Measurements from ENCODE around the gene UBE2H.

Gene UBE2H

DNA sequence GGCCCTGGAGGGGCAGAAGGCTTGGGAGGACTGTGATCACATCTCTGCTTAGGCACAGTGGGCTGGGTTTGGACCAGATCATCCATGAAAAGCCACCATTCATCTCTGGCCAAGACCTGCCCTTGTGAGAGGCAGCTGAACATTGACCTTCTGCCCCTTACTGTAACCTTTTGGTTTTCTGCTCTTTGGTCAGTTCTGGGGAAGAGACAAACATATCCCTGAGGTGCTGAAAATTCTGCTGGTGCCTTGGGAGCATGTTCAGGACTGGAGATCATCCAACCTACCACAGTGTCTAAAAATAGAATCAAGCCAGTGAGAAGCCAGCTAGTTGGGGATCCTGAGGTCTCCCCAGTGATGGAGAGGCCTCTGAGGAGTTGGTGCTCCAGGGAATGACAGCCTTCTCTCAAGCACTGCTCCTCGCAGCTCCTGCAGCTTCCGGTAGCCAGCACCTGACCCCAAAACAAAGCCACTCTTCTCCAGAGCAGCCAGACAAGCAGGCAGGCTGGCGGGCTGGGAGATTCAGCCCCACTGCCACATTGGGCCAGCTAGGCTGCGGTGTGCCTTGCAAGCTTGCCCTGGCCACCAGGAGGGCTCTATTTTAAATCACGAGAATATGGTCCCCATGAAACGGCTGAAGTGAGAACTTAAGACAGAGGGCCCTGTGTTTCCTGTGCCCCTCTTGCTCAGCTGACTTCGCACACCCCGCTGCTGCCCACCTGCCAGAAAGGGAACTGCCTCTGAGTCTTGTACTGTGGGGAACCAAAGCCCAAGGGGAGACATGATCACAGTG lies 37.8 kb upstream of the UBE2H start:
- peaks cover 0 to 6% of the 10 kb centered on the region in 2 donors for H3K4me1 ChIP-seq (ENCODE audit: control insufficient read depth in 2 of 2, insufficient read depth in 1 of 2, low read depth in 1 of 2, low read length in 2 of 2)
- H3K23ac ChIP-seq (ENCODE audit: low read depth, low read length, poor library complexity) = no peak overlapping the region
- H2BK12ac ChIP-seq (ENCODE audit: low read length) = no peak overlapping the region
- no peaks in the 10 kb centered on the region for H3K9me3 ChIP-seq (replicated peaks in 1 of 2; ENCODE audit: control insufficient read depth in 2 of 2, insufficient read depth in 1 of 2, low read depth in 1 of 2, low read length in 2 of 2)
- no peak overlapping the region for H2BK15ac ChIP-seq (ENCODE audit: low read length)
- peak overlapping the region; percentile 79 for H2AFZ ChIP-seq (ENCODE audit: low read length)
- H3K27ac ChIP-seq (replicated peaks; ENCODE audit: low read length) = no peak overlapping the region
- H3K36me3 ChIP-seq (replicated peaks in 1 of 2; ENCODE audit: control insufficient read depth in 2 of 2, insufficient read depth in 2 of 2, low read length in 2 of 2) = no peaks in the 10 kb centered on the region
- H2BK5ac ChIP-seq (ENCODE audit: low read length) = no peak overlapping the region
- no peak overlapping the region for H3K4ac ChIP-seq (ENCODE audit: low read length)
- H2AK5ac ChIP-seq (ENCODE audit: low read depth, low read length) = no peak overlapping the region
- no peak overlapping the region for H4K91ac ChIP-seq (ENCODE audit: low read depth, low read length, poor library complexity)
- no peak overlapping the region for H3K14ac ChIP-seq (ENCODE audit: low read length)
- no peak overlapping the region for H3K9ac ChIP-seq (ENCODE audit: low read depth, low read length, poor library complexity)
- H4K8ac ChIP-seq (ENCODE audit: low read depth, low read length) = no peak overlapping the region
- no peak overlapping the region for H2BK120ac ChIP-seq (ENCODE audit: low read depth, low read length)
- DNase-seq (ENCODE audit: low spot score) = no peak
- WGBS, 2 donors (ENCODE audit: extremely low coverage in 2 of 2, insufficient read length in 2 of 2, insufficient replicate concordance in 1 of 2) = no CpG with 5 or more reads among the region's 8 CpGs
- H3K27me3 ChIP-seq (ENCODE audit: control insufficient read depth in 3 of 3, insufficient read depth in 3 of 3, low read depth in 1 of 3, low read length in 3 of 3) = no peaks in the 10 kb centered on the region
- H3K4me2 ChIP-seq (ENCODE audit: insufficient read depth, low read length, poor library complexity, severe bottlenecking) = no peak overlapping the region
- H3K4me3 ChIP-seq (ENCODE audit: low read length in 2 of 2) = no peak overlapping the region
- H3K79me1 ChIP-seq (ENCODE audit: low read depth, low read length) = no peaks in the 10 kb centered on the region
- H3K18ac ChIP-seq (ENCODE audit: low read length) = peak overlapping the region; percentile 63

DNA sequence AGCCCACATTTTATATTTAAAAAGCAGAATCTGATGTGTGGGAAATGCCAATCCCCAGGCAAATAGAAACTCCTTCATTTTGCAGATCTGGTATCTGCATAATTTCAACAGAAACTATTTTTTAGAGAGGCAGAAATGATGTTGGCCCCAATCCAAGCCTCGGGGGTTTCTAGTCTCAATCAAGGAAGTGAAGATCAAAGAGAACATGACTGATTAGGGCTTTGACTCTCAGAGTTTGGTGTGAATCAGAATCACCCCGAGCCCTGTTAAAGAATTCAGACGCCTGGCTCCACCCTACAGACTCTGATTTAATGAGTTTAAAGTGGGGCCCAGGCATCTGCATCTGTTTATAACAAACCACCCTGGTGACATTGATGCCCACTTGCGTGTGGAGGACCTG lies 36.7 kb upstream of the UBE2H start:
- H3K9me3 ChIP-seq (replicated peaks in 1 of 2; ENCODE audit: control insufficient read depth in 2 of 2, insufficient read depth in 1 of 2, low read depth in 1 of 2, low read length in 2 of 2) = no peaks in the 10 kb centered on the region
- H3K18ac ChIP-seq (ENCODE audit: low read length) = no peak overlapping the region
- H2BK120ac ChIP-seq (ENCODE audit: low read depth, low read length) = no peak overlapping the region
- H2AFZ ChIP-seq (ENCODE audit: low read length) = no peak overlapping the region
- peaks cover 0 to 6% of the 10 kb centered on the region in 2 donors for H3K4me1 ChIP-seq (ENCODE audit: control insufficient read depth in 2 of 2, insufficient read depth in 1 of 2, low read depth in 1 of 2, low read length in 2 of 2)
- H2BK12ac ChIP-seq (ENCODE audit: low read length) = no peak overlapping the region
- no peak overlapping the region for H3K9ac ChIP-seq (ENCODE audit: low read depth, low read length, poor library complexity)
- DNase-seq (ENCODE audit: low spot score) = no peak
- H3K23ac ChIP-seq (ENCODE audit: low read depth, low read length, poor library complexity) = no peak overlapping the region
- H3K27ac ChIP-seq (replicated peaks; ENCODE audit: low read length) = no peak overlapping the region
- H4K8ac ChIP-seq (ENCODE audit: low read depth, low read length) = no peak overlapping the region
- no peaks in the 10 kb centered on the region for H3K27me3 ChIP-seq (ENCODE audit: control insufficient read depth in 3 of 3, insufficient read depth in 3 of 3, low read depth in 1 of 3, low read length in 3 of 3)
- no peak overlapping the region for H3K4me2 ChIP-seq (ENCODE audit: insufficient read depth, low read length, poor library complexity, severe bottlenecking)
- H2BK15ac ChIP-seq (ENCODE audit: low read length) = no peak overlapping the region
- H4K91ac ChIP-seq (ENCODE audit: low read depth, low read length, poor library complexity) = no peak overlapping the region
- WGBS, 2 donors (ENCODE audit: extremely low coverage in 2 of 2, insufficient read length in 2 of 2, insufficient replicate concordance in 1 of 2) = no CpG with 5 or more reads among the region's 4 CpGs
- no peak overlapping the region for H3K14ac ChIP-seq (ENCODE audit: low read length)
- no peaks in the 10 kb centered on the region for H3K36me3 ChIP-seq (replicated peaks in 1 of 2; ENCODE audit: control insufficient read depth in 2 of 2, insufficient read depth in 2 of 2, low read length in 2 of 2)
- H2AK5ac ChIP-seq (ENCODE audit: low read depth, low read length) = no peak overlapping the region
- no peak overlapping the region for H3K4me3 ChIP-seq (ENCODE audit: low read length in 2 of 2)
- H3K79me1 ChIP-seq (ENCODE audit: low read depth, low read length) = no peaks in the 10 kb centered on the region
- no peak overlapping the region for H3K4ac ChIP-seq (ENCODE audit: low read length)
- H2BK5ac ChIP-seq (ENCODE audit: low read length) = no peak overlapping the region

DNA sequence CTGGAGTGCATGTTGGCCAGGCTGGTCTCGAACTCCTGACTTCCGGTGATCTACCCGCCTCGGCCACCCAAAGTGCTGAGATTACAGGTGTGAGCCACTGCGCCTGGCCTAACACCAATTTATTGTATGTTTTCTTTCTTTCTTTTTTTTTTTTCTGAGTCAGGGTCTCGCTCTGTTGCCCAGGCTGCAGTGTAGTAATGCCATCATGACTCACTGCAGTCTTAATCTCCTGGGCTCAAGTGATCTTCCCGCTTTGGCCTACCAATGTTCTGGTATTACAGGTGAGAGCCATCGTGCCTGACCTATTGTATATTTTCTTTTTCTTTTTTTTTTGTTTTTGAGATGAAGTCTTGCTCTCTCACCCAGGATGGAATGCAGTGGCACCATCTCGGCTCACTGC lies 33.8 kb upstream of the UBE2H start:
- no peak overlapping the region for H2AFZ ChIP-seq (ENCODE audit: low read length)
- H4K91ac ChIP-seq (ENCODE audit: low read depth, low read length, poor library complexity) = no peak overlapping the region
- H3K4me1 ChIP-seq (ENCODE audit: control insufficient read depth in 2 of 2, insufficient read depth in 1 of 2, low read depth in 1 of 2, low read length in 2 of 2) = peaks cover 0 to 9% of the 10 kb centered on the region in 2 donors
- no peak overlapping the region for H3K4me3 ChIP-seq (ENCODE audit: low read length in 2 of 2)
- H3K27me3 ChIP-seq (ENCODE audit: control insufficient read depth in 3 of 3, insufficient read depth in 3 of 3, low read depth in 1 of 3, low read length in 3 of 3) = no peaks in the 10 kb centered on the region
- no peaks in the 10 kb centered on the region for H3K79me1 ChIP-seq (ENCODE audit: low read depth, low read length)
- H2BK12ac ChIP-seq (ENCODE audit: low read length) = no peak overlapping the region
- no peak overlapping the region for H2AK5ac ChIP-seq (ENCODE audit: low read depth, low read length)
- DNase-seq (ENCODE audit: low spot score) = no peak
- H3K9ac ChIP-seq (ENCODE audit: low read depth, low read length, poor library complexity) = no peak overlapping the region
- H3K4ac ChIP-seq (ENCODE audit: low read length) = no peak overlapping the region
- no peak overlapping the region for H2BK120ac ChIP-seq (ENCODE audit: low read depth, low read length)
- WGBS, 2 donors (ENCODE audit: extremely low coverage in 2 of 2, insufficient read length in 2 of 2, insufficient replicate concordance in 1 of 2) = no CpG with 5 or more reads among the region's 9 CpGs
- H3K23ac ChIP-seq (ENCODE audit: low read depth, low read length, poor library complexity) = no peak overlapping the region
- H3K4me2 ChIP-seq (ENCODE audit: insufficient read depth, low read length, poor library complexity, severe bottlenecking) = no peak overlapping the region
- no peaks in the 10 kb centered on the region for H3K9me3 ChIP-seq (replicated peaks in 1 of 2; ENCODE audit: control insufficient read depth in 2 of 2, insufficient read depth in 1 of 2, low read depth in 1 of 2, low read length in 2 of 2)
- no peak overlapping the region for H2BK5ac ChIP-seq (ENCODE audit: low read length)
- H3K18ac ChIP-seq (ENCODE audit: low read length) = no peak overlapping the region
- H2BK15ac ChIP-seq (ENCODE audit: low read length) = no peak overlapping the region
- H3K27ac ChIP-seq (replicated peaks; ENCODE audit: low read length) = no peak overlapping the region
- H3K36me3 ChIP-seq (replicated peaks in 1 of 2; ENCODE audit: control insufficient read depth in 2 of 2, insufficient read depth in 2 of 2, low read length in 2 of 2) = no peaks in the 10 kb centered on the region
- H3K14ac ChIP-seq (ENCODE audit: low read length) = no peak overlapping the region
- no peak overlapping the region for H4K8ac ChIP-seq (ENCODE audit: low read depth, low read length)

DNA sequence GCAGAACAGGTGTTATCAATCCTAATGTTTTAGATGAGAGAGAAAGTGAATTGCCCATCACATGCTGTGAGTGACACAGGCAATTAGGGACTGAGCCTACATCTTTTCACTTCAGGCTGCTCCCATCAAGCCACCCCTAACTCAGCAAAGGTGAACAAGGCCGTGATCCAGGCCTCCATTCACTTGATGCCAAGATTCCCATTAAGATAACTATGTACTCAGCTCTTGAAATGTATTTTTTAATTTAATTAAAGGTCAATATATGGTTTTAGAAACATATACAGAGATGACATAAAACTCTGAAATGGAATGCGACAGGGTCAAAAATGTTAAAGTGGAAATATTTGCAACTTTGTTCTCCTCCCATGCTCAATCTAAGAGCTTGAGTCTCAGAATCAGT lies 27.9 kb upstream of the UBE2H start:
- Histone ChIP-seq H3K14ac (ENCODE audit: low read length) (no peak overlapping the region), H4K91ac (ENCODE audit: low read depth, low read length, poor library complexity) (no peak overlapping the region), H3K27me3 (ENCODE audit: control insufficient read depth in 3 of 3, insufficient read depth in 3 of 3, low read depth in 1 of 3, low read length in 3 of 3) (no peaks in the 10 kb centered on the region), H3K4ac (ENCODE audit: low read length) (no peak overlapping the region), H3K79me1 (ENCODE audit: low read depth, low read length) (no peaks in the 10 kb centered on the region), H2BK120ac (ENCODE audit: low read depth, low read length) (no peak overlapping the region), H3K23ac (ENCODE audit: low read depth, low read length, poor library complexity) (no peak overlapping the region), H2AFZ (ENCODE audit: low read length) (no peak overlapping the region), H3K27ac (replicated peaks; ENCODE audit: low read length) (no peak overlapping the region), H3K4me1 (ENCODE audit: control insufficient read depth in 2 of 2, insufficient read depth in 1 of 2, low read depth in 1 of 2, low read length in 2 of 2) (peaks cover 0 to 3% of the 10 kb centered on the region in 2 donors), H3K9ac (ENCODE audit: low read depth, low read length, poor library complexity) (no peak overlapping the region), H2BK15ac (ENCODE audit: low read length) (no peak overlapping the region), H3K36me3 (replicated peaks in 1 of 2; ENCODE audit: control insufficient read depth in 2 of 2, insufficient read depth in 2 of 2, low read length in 2 of 2) (no peaks in the 10 kb centered on the region), H3K4me2 (ENCODE audit: insufficient read depth, low read length, poor library complexity, severe bottlenecking) (no peak overlapping the region), H3K4me3 (ENCODE audit: low read length in 2 of 2) (no peak overlapping the region), H3K18ac (ENCODE audit: low read length) (no peak overlapping the region), H2AK5ac (ENCODE audit: low read depth, low read length) (no peak overlapping the region), H3K9me3 (replicated peaks in 1 of 2; ENCODE audit: control insufficient read depth in 2 of 2, insufficient read depth in 1 of 2, low read depth in 1 of 2, low read length in 2 of 2) (no peaks in the 10 kb centered on the region), H2BK5ac (ENCODE audit: low read length) (no peak overlapping the region), H4K8ac (ENCODE audit: low read depth, low read length) (no peak overlapping the region), H2BK12ac (ENCODE audit: low read length) (no peak overlapping the region)
- no CpG with 5 or more reads among the region's 2 CpGs for WGBS, 2 donors (ENCODE audit: extremely low coverage in 2 of 2, insufficient read length in 2 of 2, insufficient replicate concordance in 1 of 2)
- DNase-seq (ENCODE audit: low spot score) = no peak

Data from neuronal stem cell (in vitro differentiated cells).